ENCODE data around the gene POGZ.
"Not testable (repeated sequence)": the region's sequence is repeated elsewhere in the genome, so short reads cannot be mapped to it uniquely, and the experiment has no call there.

The POGZ gene

DNA sequence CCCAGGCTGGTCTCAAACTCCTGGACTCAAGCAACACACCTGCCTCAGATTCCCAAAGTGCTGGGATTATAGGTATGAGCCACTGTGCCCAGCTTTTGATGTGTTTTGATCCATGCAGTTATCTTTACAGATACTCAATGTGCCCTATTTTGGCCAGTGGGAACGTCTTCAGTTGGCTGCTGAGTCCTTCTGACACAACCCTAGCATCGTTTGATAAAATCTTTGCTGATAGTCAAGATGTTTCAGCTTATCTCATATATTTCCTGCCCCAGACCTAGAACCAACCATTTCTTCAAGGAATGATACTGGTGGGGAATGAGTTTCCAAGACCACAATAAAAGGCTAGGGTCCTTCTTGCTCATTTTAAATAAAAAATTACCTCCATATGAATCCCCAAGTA, 11.6 kb downstream of the POGZ start:
- H3K4me1 ChIP-seq (ENCODE audit: control insufficient read depth, insufficient read depth, low read length), result peaks cover 18% of the 10 kb centered on the region
- no peak overlapping the region for H3K9ac ChIP-seq (ENCODE audit: low read length)
- DNase-seq (ENCODE audit: low read depth), result no peak
- H3K9me3 ChIP-seq (ENCODE audit: control insufficient read depth, low read length), result no peaks in the 10 kb centered on the region
- peaks cover 7% of the 10 kb centered on the region for H3K36me3 ChIP-seq (ENCODE audit: control insufficient read depth, insufficient read depth, low read length, severe bottlenecking)
- H3K27me3 ChIP-seq (replicated peaks; ENCODE audit: control insufficient read depth, insufficient read depth, low read length), result no peaks in the 10 kb centered on the region
- no peak overlapping the region for H3K4me3 ChIP-seq (ENCODE audit: low read length)

DNA sequence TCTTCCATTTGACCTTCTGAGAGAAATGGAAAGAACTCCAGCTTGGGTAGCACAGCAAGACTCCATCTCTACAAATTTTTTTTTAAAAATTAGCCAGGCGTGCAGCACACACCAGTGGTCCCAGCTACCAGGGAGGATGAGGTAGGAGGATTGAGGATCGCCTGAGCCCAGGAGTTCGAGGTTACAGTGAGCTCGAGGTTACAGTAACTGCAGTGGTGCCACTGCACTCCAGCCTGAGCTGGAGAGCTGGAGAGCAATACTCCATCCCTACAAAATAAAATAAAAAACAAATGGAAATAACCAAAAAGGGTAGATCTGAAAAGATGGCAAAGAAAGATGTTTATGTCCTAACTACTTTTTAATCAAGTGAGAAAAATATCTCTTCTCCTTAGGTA, 14.5 kb downstream of the POGZ start:
- H3K4me1 ChIP-seq (ENCODE audit: control insufficient read depth, insufficient read depth, low read length), result peaks cover 18% of the 10 kb centered on the region
- no peaks in the 10 kb centered on the region for H3K27me3 ChIP-seq (replicated peaks; ENCODE audit: control insufficient read depth, insufficient read depth, low read length)
- no peaks in the 10 kb centered on the region for H3K9me3 ChIP-seq (ENCODE audit: control insufficient read depth, low read length)
- DNase-seq (ENCODE audit: low read depth), result no peak
- H3K4me3 ChIP-seq (ENCODE audit: low read length), result no peak overlapping the region
- peak overlapping the region; percentile 37 for H3K9ac ChIP-seq (ENCODE audit: low read length)
- peaks cover 13% of the 10 kb centered on the region for H3K36me3 ChIP-seq (ENCODE audit: control insufficient read depth, insufficient read depth, low read length, severe bottlenecking)

DNA sequence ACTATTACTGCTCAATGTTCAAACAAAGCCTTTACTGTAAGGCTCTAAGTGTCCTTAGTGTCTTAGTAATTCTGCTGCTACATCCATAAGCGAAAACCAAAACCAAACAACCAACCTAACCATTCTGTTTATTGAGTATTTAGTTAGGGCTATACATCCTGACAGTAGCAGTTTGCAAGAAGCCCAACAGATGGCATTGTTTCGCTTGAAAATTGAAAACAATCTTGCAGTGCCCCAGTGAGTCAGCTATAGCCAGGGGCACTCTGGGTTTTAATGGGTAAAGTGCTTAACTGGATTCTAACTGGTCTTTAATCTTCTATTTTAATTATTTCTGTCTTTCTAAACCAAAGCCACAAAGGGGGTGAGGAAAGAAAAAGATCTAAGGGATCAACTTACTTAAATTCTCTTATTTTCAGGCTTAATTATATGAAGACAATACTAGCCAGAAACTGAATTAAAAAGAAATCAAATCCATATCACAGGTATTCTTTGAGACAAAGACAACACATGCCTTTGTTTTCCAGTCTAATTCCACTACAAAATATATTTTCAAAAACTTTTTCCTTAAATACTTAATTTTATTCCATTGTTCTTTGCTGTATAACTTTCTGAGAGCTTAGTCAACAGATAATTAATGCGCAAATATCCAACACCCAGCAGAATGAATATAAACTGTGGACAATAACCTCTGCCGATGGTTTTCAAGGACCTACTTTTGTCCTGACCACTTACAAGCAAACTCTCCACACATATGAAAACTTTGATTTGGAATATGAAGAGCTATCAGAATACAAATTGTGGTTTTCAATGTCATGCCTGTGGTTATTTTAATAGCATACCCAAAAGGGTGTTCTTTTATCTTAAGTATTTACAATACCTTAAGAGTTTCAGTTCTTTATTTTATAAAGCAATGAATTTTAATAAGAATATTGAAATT, 15.2 kb downstream of the POGZ start:
- H3K27me3 ChIP-seq (replicated peaks; ENCODE audit: control insufficient read depth, insufficient read depth, low read length), result no peaks in the 10 kb centered on the region
- H3K4me3 ChIP-seq (ENCODE audit: low read length), result no peak overlapping the region
- H3K4me1 ChIP-seq (ENCODE audit: control insufficient read depth, insufficient read depth, low read length), result peaks cover 18% of the 10 kb centered on the region
- no peaks in the 10 kb centered on the region for H3K9me3 ChIP-seq (ENCODE audit: control insufficient read depth, low read length)
- DNase-seq (ENCODE audit: low read depth), result peak; percentile 93
- H3K9ac ChIP-seq (ENCODE audit: low read length), result peak overlapping the region; percentile 37
- H3K36me3 ChIP-seq (ENCODE audit: control insufficient read depth, insufficient read depth, low read length, severe bottlenecking), result peaks cover 11% of the 10 kb centered on the region

DNA sequence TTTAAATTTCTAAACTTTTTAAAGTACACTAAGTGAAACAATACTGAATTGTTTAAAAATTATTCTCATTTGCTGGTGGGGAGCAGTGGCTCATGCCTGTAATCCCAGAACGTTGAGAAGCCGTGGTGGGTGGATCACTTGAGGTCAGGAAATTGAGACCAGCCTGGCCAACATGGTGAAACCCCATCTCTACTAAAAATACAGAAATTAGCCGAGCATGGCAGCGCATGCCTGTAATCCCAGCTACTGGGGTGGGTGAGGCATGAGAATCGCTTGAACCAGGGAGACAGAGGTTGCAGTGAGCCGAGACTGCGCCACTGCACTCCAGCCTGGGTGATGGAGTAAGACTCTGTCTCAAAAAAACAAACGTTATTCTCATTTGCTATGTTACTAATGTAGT, 21.9 kb downstream of the POGZ start:
- Histone ChIP-seq H3K36me3 (ENCODE audit: control insufficient read depth, insufficient read depth, low read length, severe bottlenecking) (peaks cover 19% of the 10 kb centered on the region), H3K4me1 (ENCODE audit: control insufficient read depth, insufficient read depth, low read length) (peaks cover 17% of the 10 kb centered on the region)
- DNase-seq (ENCODE audit: low read depth); H3K4me3 ChIP-seq (ENCODE audit: low read length); H3K27me3 ChIP-seq (replicated peaks; ENCODE audit: control insufficient read depth, insufficient read depth, low read length); H3K9ac ChIP-seq (ENCODE audit: low read length); H3K9me3 ChIP-seq (ENCODE audit: control insufficient read depth, low read length): not testable (repeated sequence)

DNA sequence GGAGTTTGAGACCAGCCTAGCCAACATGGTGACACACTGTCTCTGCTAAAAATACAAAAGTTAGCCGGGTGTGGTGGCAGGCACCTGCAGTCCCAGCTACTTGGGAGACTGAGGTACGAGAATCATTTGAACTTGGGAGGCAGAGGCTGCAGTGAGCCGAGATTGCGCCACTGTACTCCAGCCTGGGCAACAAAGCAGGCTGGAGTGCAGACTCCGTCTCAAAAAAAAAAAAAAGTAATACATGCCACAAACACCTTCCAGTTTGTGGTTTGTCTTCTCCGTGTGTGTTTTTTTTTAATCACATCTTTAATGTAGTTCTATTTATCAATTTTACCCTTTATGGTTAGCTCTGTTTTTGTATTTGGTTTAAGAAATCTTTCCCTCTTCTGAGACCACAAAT, 22.3 kb downstream of the POGZ start:
- Histone ChIP-seq H3K9ac (ENCODE audit: low read length) (no peak overlapping the region), H3K4me1 (ENCODE audit: control insufficient read depth, insufficient read depth, low read length) (peaks cover 17% of the 10 kb centered on the region), H3K9me3 (ENCODE audit: control insufficient read depth, low read length) (no peaks in the 10 kb centered on the region), H3K36me3 (ENCODE audit: control insufficient read depth, insufficient read depth, low read length, severe bottlenecking) (peaks cover 19% of the 10 kb centered on the region), H3K27me3 (replicated peaks; ENCODE audit: control insufficient read depth, insufficient read depth, low read length) (no peaks in the 10 kb centered on the region), H3K4me3 (ENCODE audit: low read length) (no peak overlapping the region)
- DNase-seq (ENCODE audit: low read depth), result no peak

DNA sequence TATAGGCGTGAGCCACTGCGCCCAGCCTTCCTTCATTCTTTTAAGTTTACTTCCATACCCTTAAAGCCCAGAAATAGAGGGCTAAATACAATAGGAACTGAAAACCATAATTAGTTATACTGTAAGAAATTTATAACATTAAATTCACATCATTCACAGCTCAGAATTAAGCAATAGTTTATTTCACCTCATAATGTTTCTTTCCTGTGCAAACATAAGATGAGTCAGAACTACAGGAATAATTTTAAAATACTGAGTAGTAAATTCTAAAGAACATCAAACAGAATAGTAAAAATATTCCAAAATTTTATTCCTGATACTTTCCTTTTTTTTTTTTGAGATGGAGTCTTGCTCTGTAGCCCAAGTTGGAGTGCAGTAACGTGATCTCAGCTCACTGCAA, 24.1 kb downstream of the POGZ start:
- Histone ChIP-seq H3K4me1 (ENCODE audit: control insufficient read depth, insufficient read depth, low read length) (peaks cover 17% of the 10 kb centered on the region), H3K36me3 (ENCODE audit: control insufficient read depth, insufficient read depth, low read length, severe bottlenecking) (peaks cover 17% of the 10 kb centered on the region)

DNA sequence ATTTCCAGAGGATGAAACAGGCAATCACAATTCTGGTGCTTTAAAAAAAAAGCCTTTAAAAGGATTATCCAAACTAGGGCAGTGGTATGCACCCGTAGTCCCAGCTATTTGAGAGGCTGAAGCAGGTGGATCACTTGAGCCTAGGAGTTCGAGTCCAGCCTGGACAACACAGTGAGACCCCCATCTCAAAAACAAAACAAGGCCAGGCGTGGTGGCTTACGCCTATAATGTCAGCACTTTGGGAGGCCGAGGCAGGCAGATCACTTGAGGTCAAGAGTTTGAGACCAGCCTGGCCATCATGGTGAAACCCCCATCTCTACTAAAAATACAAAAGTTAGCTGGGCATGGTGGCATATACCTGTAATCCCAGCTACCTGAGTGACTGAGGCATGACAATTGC, 25.5 kb downstream of the POGZ start:
- not testable (repeated sequence) for H3K9me3 ChIP-seq (ENCODE audit: control insufficient read depth, low read length); H3K9ac ChIP-seq (ENCODE audit: low read length); H3K27me3 ChIP-seq (replicated peaks; ENCODE audit: control insufficient read depth, insufficient read depth, low read length); DNase-seq (ENCODE audit: low read depth); H3K4me3 ChIP-seq (ENCODE audit: low read length)
- Histone ChIP-seq H3K4me1 (ENCODE audit: control insufficient read depth, insufficient read depth, low read length) (peaks cover 17% of the 10 kb centered on the region), H3K36me3 (ENCODE audit: control insufficient read depth, insufficient read depth, low read length, severe bottlenecking) (peaks cover 29% of the 10 kb centered on the region)

More for the DNA sequence above, 24.1 kb downstream of the POGZ start:
- H3K27me3 ChIP-seq (replicated peaks; ENCODE audit: control insufficient read depth, insufficient read depth, low read length), result no peaks in the 10 kb centered on the region
- no peak overlapping the region for H3K4me3 ChIP-seq (ENCODE audit: low read length)
- no peak overlapping the region for H3K9ac ChIP-seq (ENCODE audit: low read length)
- H3K9me3 ChIP-seq (ENCODE audit: control insufficient read depth, low read length), result no peaks in the 10 kb centered on the region
- peak; percentile 35 for DNase-seq (ENCODE audit: low read depth)

DNA sequence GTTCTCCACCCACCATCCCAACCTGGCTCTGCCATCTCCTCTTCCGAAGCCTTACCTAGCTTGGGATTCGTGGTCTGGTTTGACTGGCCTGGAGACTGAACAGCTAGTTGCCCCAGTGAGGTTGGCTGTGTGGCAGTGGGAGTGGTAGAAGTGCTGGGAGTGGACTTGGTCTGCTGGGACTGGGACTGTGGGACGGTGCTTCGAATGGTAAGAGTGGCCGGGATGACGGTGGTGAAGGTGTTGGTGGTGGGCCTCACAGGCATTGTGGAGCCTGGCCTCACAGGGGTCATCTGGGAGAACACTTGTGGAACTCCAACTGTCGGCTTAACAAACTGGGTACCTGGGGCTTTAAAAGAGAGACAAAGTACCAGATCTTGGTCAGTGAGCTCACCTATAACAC, 31.2 kb downstream of the POGZ start:
- Histone ChIP-seq H3K9me3 (ENCODE audit: control insufficient read depth, low read length) (no peaks in the 10 kb centered on the region), H3K36me3 (ENCODE audit: control insufficient read depth, insufficient read depth, low read length, severe bottlenecking) (peaks cover 71% of the 10 kb centered on the region)

DNA sequence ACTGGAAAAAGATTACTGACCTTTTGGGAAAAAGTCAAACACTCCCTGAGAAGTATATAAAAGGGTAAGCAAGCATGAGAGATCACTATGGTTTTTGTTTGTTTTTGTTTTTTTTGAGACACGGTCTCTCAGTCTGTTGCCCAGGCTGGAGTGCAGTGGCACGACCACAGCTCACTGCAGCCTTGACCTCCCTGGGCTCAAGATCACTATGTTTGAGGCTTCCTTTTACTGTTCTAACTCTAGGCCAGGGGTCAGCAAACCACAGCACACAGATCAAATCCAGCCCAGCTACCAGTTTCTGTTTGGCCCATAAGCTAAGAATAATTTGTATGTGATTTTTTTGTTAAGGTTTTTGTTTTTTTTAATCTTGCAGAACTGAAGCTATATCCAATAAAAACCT, 34.2 kb downstream of the POGZ start:
- DNase-seq (ENCODE audit: low read depth), result no peak
- Histone ChIP-seq H3K4me3 (ENCODE audit: low read length) (no peak overlapping the region), H3K9me3 (ENCODE audit: control insufficient read depth, low read length) (no peaks in the 10 kb centered on the region), H3K36me3 (ENCODE audit: control insufficient read depth, insufficient read depth, low read length, severe bottlenecking) (peaks cover 94% of the 10 kb centered on the region), H3K27me3 (replicated peaks; ENCODE audit: control insufficient read depth, insufficient read depth, low read length) (no peaks in the 10 kb centered on the region), H3K4me1 (ENCODE audit: control insufficient read depth, insufficient read depth, low read length) (no peaks in the 10 kb centered on the region), H3K9ac (ENCODE audit: low read length) (no peak overlapping the region)

More for the DNA sequence above, 31.2 kb downstream of the POGZ start:
- no peaks in the 10 kb centered on the region for H3K4me1 ChIP-seq (ENCODE audit: control insufficient read depth, insufficient read depth, low read length)
- H3K4me3 ChIP-seq (ENCODE audit: low read length), result no peak overlapping the region
- DNase-seq (ENCODE audit: low read depth), result no peak
- H3K27me3 ChIP-seq (replicated peaks; ENCODE audit: control insufficient read depth, insufficient read depth, low read length), result no peaks in the 10 kb centered on the region
- no peak overlapping the region for H3K9ac ChIP-seq (ENCODE audit: low read length)

DNA sequence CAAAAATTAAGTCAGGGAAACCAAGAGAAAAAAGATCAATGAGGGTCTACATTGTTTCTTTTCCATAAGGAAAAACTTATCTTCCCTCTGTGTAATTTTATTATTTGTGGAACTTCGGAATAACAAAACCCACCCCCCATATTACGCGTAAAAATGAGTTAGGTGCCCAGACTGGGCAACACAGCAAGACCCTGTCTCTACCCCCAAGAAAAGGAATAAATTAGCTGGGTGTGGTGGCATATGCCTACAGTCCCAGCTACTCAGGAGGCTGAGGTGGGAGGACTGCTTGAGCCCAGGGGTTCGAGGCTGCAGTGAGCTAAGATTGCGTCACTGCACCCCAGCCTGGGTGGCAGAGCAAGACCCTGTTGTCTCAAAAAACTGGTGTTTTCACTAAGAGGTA, 39.5 kb downstream of the POGZ start:
- Histone ChIP-seq H3K36me3 (ENCODE audit: control insufficient read depth, insufficient read depth, low read length, severe bottlenecking) (peaks cover 73% of the 10 kb centered on the region), H3K9ac (ENCODE audit: low read length) (no peak overlapping the region), H3K9me3 (ENCODE audit: control insufficient read depth, low read length) (no peaks in the 10 kb centered on the region), H3K4me3 (ENCODE audit: low read length) (no peak overlapping the region), H3K4me1 (ENCODE audit: control insufficient read depth, insufficient read depth, low read length) (peaks cover 5% of the 10 kb centered on the region), H3K27me3 (replicated peaks; ENCODE audit: control insufficient read depth, insufficient read depth, low read length) (no peaks in the 10 kb centered on the region)
- no peak for DNase-seq (ENCODE audit: low read depth)

DNA sequence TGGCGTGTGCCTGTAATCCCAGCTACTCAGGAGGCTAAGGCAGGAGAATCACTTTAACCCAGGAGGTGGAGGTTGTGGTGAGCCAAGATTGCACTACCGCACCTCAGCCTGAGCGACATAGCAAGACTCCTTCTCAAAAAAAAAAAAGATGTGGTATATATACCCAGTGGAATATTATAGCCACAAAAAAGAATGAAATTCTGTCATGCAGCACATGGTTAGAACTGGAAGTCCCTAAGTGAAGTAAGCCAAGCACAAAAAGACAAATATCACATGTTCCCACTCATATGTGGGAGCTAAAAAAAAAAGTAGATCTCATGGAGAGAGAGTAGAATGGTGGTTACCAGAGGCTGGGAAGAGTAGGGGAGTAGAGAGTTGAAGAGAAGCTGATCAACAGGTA, 41.2 kb downstream of the POGZ start:
- Histone ChIP-seq H3K9ac (ENCODE audit: low read length) (no peak overlapping the region), H3K4me3 (ENCODE audit: low read length) (no peak overlapping the region), H3K36me3 (ENCODE audit: control insufficient read depth, insufficient read depth, low read length, severe bottlenecking) (peaks cover 60% of the 10 kb centered on the region), H3K9me3 (ENCODE audit: control insufficient read depth, low read length) (no peaks in the 10 kb centered on the region), H3K4me1 (ENCODE audit: control insufficient read depth, insufficient read depth, low read length) (peaks cover 5% of the 10 kb centered on the region), H3K27me3 (replicated peaks; ENCODE audit: control insufficient read depth, insufficient read depth, low read length) (no peaks in the 10 kb centered on the region)
- no peak for DNase-seq (ENCODE audit: low read depth)

All from adipocyte (in vitro differentiated cells).